ENCODE results near the gene HTR1B.

- TF ChIP-seq, protein P1, sequence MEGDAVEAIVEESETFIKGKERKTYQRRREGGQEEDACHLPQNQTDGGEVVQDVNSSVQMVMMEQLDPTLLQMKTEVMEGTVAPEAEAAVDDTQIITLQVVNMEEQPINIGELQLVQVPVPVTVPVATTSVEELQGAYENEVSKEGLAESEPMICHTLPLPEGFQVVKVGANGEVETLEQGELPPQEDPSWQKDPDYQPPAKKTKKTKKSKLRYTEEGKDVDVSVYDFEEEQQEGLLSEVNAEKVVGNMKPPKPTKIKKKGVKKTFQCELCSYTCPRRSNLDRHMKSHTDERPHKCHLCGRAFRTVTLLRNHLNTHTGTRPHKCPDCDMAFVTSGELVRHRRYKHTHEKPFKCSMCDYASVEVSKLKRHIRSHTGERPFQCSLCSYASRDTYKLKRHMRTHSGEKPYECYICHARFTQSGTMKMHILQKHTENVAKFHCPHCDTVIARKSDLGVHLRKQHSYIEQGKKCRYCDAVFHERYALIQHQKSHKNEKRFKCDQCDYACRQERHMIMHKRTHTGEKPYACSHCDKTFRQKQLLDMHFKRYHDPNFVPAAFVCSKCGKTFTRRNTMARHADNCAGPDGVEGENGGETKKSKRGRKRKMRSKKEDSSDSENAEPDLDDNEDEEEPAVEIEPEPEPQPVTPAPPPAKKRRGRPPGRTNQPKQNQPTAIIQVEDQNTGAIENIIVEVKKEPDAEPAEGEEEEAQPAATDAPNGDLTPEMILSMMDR (IDR thresholded peaks at IDR 0.05), result no peak
- TF ChIP-seq POLR2A (IDR thresholded peaks at IDR 0.05), result no peak
Measured at GRCh38 chr6:77447254-77447653, 16.0 kb downstream of the HTR1B start.

Measured in right lobe of liver (tissue), 4 donors.